ENCODE data around the gene MANBA. TPM values are rescaled to one million over a fixed set of nuclear protein-coding genes. Genes with fewer than 3 reads are reported as not detected.

The MANBA gene
- total RNA-seq, 1 experiment from 2014 or later: 21.4 TPM

DNA sequence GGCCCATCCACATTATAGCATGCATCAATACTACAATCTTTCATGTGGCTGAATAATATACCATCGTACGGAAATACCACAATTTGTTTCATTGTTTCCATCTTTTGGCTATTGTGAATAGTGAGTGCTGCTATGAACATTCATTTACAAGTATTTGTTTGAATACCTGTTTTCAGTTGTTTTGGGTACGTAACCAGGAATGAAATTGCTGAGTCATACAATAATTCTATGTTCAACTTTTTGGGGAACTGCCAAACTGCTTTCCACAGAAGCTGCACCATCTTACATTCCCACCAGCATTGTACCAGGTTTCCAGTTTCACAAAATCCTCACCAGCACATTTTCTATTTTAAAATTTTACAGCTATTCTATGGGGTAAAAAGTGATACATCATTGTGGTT, 28.5 kb upstream of the MANBA start:
- no peak overlapping the region for H2AK5ac ChIP-seq (ENCODE audit: insufficient read length, low read length)
- no peak overlapping the region for H2AFZ ChIP-seq (ENCODE audit: low read length)
- H3K36me3 Mint-ChIP-seq (ENCODE audit: insufficient read depth in 1 of 3, low read depth in 3 of 3): peaks cover 0 to 4% (median 2%) of the 10 kb centered on the region in 3 experiments; a peak in 5 of 7 replicates
- H4K20me1 ChIP-seq (ENCODE audit: control insufficient read depth, insufficient read depth, insufficient read length): no peaks in the 10 kb centered on the region
- no peaks in the 10 kb centered on the region; a peak in 1 of 5 replicates for H3K9me3 Mint-ChIP-seq
- H3K27me3 Mint-ChIP-seq (ENCODE audit: low read depth): no peaks in the 10 kb centered on the region
- DNase-seq: no peak
- H3K4me1 Mint-ChIP-seq: peaks cover under 1% of the 10 kb centered on the region in 2 experiments; a peak in 3 of 4 replicates
- H2BK15ac ChIP-seq (ENCODE audit: low read depth, low read length): no peak overlapping the region
- H2BK20ac ChIP-seq (ENCODE audit: low read depth, low read length, poor library complexity, severe bottlenecking): no peak overlapping the region
- no peak overlapping the region for H3K56ac ChIP-seq (ENCODE audit: insufficient read length, low read depth, low read length)
- H3K4ac ChIP-seq (ENCODE audit: low read depth, low read length): no peak overlapping the region
- H3K14ac ChIP-seq (ENCODE audit: insufficient read depth, low read length): no peak overlapping the region
- no peaks in the 10 kb centered on the region for H3K23me2 ChIP-seq (ENCODE audit: insufficient read length, low read depth, low read length, poor library complexity, severe bottlenecking)
- H3K27me3 ChIP-seq (ENCODE audit: insufficient read depth, low read length): no peaks in the 10 kb centered on the region
- H3K27ac Mint-ChIP-seq: no peak overlapping the region
- no peak overlapping the region for H4K91ac ChIP-seq (ENCODE audit: insufficient read length, low read depth, low read length)
- no peak overlapping the region for H3K27ac ChIP-seq (ENCODE audit: insufficient read length, low read depth, low read length)
- H3K23ac ChIP-seq (ENCODE audit: insufficient read length, low read depth, low read length): no peak overlapping the region
- H3K9ac ChIP-seq (ENCODE audit: extremely low read depth, insufficient read length, low read length): no peak overlapping the region
- no peak overlapping the region for H3K4me2 ChIP-seq (ENCODE audit: insufficient read depth, insufficient read length, low read length)
- H3K4me1 ChIP-seq (ENCODE audit: insufficient read depth, low read length): no peaks in the 10 kb centered on the region
- H4K8ac ChIP-seq (replicated peaks; ENCODE audit: insufficient read length, low read depth, low read length): no peak overlapping the region
- H3T11ph ChIP-seq (ENCODE audit: low read length): no peak overlapping the region
- H3K79me1 ChIP-seq (ENCODE audit: insufficient read depth, low read depth, low read length, poor library complexity, severe bottlenecking): no peaks in the 10 kb centered on the region
- no peak overlapping the region for H3K18ac ChIP-seq (ENCODE audit: insufficient read length, low read depth, low read length)
- TF ChIP-seq, protein P1, sequence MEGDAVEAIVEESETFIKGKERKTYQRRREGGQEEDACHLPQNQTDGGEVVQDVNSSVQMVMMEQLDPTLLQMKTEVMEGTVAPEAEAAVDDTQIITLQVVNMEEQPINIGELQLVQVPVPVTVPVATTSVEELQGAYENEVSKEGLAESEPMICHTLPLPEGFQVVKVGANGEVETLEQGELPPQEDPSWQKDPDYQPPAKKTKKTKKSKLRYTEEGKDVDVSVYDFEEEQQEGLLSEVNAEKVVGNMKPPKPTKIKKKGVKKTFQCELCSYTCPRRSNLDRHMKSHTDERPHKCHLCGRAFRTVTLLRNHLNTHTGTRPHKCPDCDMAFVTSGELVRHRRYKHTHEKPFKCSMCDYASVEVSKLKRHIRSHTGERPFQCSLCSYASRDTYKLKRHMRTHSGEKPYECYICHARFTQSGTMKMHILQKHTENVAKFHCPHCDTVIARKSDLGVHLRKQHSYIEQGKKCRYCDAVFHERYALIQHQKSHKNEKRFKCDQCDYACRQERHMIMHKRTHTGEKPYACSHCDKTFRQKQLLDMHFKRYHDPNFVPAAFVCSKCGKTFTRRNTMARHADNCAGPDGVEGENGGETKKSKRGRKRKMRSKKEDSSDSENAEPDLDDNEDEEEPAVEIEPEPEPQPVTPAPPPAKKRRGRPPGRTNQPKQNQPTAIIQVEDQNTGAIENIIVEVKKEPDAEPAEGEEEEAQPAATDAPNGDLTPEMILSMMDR (conservative IDR thresholded peaks at IDR 0.05): no peak
- WGBS (ENCODE audit: extremely low coverage, insufficient read length, low lambda C conversion rate): no CpG with 5 or more reads among the region's 3 CpGs
- H3K9me3 ChIP-seq (ENCODE audit: control insufficient read depth, low read depth, low read length): no peaks in the 10 kb centered on the region
- no peak overlapping the region for H2BK12ac ChIP-seq (ENCODE audit: insufficient read length, low read depth, low read length)
- no peak overlapping the region for H2BK5ac ChIP-seq (ENCODE audit: insufficient read length, low read length)
- no peak overlapping the region for H2BK120ac ChIP-seq (ENCODE audit: low read depth, low read length, poor library complexity, severe bottlenecking)
- H3K4me3 Mint-ChIP-seq: no peak overlapping the region
- no peaks in the 10 kb centered on the region for H3K79me2 ChIP-seq (ENCODE audit: insufficient read depth, low read length)
- no peak overlapping the region for H4K5ac ChIP-seq (ENCODE audit: insufficient read length, low read depth, low read length)
